GDM1 (cell line): ENCODE results near the gene DYRK1A.

Experiments
- DNase-seq: peaks from one replicate; lab custom pipeline; 2025; lab: John Stamatoyannopoulos, UW

The DYRK1A gene

DNA sequence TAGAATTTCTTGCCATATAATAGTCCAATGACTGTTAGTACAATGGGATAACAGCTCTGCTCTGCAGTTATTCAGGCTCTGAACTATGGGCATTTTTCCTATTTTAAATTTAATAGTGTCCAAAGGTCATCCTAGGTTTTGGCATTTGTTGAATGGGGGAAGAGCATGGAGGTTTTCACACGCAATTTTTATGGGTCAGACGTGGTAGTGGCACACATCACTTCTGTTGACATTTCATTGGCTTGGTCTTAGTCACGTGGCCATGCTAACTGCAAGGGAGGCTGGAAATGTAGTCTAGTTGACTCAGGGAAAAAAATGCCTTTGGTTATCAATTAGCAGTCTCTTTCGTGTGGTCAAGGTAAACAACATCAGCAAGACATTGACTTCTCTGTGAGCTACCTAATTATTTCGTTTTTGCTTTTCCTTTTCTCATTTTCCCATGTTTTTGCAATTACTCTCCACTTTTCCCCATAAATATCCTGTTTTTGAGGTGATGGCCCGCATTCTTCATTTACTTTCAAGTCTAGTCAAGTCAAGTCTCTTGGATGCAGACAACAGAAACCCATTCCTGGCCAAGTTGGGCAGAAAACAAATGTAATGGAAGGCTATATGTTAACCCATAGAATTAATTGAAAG, 82.8 kb downstream of the DYRK1A start:
- no peak for DNase-seq

DNA sequence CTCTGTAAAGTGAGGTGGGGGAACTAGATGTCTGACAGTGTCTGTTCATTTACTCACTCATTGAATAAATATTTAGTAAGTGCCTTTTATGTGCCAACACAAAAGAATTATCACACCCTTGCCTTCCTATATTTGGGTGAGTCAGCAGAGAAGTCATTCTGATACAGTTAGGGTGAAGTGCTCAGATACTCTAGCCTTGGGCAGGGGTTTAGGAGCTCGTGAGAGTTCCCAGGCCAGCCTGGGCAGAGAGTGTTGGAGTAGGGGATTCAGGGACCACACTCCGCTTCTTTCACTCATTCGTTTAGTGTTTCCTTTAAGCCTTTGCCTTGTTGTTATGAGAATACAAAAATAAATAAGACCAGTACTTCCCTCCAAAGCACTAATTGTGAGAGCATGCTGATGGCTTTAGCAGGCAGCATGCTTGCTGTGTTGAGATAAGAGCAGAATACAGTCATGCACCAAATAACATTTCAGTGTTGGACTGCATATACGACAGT, 83.9 kb downstream of the DYRK1A start:
- DNase-seq = no peak

DNA sequence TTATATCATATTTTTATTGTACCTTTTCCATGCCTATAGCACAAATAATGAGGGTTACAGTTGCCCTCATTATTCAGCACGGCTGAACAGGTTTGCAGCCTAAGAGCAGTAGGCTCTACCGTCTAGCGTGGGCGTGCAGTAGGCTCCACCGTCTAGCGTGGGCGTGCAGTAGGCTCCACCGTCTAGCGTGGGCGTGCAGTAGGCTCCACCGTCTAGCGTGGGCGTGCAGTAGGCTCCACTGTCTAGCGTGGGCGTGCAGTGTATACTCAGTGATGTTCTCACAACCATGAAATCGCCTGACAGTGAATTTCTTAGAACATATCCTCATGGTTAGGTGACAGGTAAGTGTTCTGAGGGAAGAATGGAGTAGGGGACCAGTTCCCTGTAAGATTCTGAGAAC, 84.9 kb downstream of the DYRK1A start:
- no peak for DNase-seq

DNA sequence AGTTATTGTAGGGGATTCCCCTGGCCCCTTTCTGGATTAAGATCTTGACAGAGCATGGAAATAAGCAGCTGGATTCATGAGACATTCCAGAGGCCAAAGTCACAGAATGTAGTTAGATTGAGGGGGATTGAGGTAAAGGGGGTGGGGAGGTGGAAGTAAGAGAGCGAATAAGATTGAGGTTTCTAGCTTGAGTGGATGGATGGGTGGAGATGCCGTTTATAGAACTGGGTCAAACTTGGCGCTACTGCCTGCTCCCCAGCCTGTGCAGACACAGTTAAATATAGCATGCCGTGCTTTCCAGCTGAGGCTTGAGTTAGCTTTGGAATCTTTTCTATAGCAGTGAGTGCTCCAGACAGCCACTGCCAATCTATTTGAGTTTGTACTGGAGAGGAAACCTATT, 85.7 kb downstream of the DYRK1A start:
- no peak for DNase-seq

DNA sequence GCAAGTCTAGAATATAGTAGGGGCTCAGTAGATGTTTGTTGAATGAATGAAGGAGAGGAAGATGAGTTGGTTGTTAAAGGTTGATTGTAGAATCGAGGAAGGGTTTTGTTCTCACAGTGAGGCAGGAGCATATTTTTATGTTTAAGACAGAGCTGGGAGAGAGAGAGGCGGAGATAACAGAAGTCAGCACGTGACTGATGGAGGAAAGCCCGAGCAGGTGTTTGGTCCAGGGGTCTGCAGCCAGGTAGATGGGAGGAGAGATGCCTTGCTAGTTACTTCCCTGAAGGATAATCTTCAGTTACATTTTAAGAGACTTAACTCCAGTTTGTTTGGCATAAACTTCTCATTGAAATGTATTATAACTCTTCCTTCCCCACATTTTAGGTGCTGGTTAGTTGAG, 86.8 kb downstream of the DYRK1A start:
- no peak for DNase-seq

DNA sequence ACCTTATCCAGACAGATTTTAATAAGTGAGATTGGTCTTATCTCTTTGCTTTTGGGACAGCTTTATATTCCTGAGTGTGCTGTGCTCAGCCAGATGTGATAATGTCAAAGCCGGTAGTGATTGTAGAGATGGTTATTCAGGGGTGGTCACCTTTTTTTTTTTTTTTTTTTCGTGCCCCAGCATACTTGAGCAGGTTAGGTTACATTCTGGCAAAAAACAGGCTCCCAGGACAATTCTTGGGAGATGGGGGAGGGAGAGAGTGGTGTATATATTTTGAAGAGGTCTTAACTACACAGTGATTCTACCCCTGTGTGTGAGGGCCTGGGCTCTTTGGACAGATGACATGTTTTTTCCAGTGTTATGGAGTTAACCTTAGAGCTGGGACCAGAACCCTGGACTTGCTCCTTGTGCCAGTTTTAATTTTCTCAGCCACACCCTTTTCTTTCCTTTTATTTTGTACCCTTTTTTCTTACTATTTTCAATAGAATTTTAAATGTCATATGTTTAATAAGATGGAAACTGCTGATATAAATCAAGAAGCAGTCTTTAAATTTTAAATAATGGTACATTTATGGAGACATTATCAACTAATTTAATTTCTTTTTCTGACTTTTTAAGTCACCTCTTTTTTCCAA, 88.4 kb downstream of the DYRK1A start:
- DNase-seq = no peak

DNA sequence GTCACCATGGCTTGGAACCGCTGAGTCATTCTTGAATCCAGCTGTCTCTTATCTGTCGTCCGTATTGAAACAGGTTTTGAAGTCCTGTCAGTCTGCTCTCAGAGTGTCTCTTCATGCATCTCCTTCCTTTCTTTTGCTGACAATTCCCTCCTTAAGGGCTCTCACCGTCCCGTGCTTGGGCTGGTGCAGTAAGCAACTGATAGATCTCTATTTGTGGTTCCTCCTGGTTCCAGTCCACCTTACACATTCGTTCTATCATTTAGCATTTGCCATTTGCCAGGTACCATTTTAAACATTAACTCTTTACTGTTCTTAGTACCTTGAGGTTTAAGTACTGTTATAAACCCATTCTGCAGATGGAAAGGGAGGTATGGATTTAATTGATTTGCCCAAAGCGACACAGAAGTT, 88.9 kb downstream of the DYRK1A start:
- DNase-seq = no peak

DNA sequence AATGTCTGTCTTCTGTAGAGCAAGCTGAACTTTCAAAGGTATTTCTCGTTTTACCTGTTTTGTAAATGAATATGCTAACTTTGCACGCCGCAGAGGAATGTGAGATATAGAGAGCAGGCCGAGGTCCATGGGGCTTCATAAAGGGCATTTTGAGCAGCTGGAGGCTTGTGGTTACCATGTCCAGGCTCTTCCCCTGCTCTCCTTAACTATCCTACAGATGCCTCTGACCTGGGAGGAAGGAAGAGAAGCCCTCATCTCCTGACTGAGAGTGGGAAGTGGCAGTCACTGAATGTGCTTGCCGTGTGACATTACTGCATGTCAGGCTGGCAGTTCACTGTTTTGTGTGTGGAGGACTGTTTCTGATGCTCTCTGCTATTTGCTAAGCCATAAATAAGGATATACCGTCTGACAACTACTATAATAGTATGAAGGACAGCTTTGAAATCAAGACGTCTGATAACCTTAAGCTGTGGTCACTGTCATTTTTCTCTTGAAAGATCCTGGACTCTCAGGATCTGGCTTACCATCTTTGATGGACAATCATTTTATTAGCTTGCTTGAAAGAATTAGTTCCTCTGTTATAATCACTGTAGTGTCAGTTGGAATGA, 92.2 kb downstream of the DYRK1A start:
- DNase-seq = no peak

DNA sequence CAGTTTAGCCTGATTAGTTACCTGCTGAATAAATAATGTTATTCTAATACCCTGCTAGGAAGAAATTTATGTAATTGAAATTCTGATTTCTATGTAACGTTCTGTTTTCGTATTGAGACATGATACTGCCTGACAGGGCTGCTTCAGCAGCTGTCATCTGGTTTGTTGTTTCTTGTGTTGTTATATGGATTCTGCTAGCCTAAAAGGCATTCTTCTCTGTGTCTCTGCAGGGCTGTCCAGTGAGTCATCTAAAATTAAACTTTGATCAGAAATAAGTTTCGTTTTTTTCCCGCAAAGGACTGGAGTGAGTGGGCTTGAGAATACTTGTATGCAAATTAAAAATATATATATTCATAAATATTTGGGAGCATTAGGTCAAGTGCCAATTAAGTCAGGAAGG, 93.0 kb downstream of the DYRK1A start:
- no peak for DNase-seq

DNA sequence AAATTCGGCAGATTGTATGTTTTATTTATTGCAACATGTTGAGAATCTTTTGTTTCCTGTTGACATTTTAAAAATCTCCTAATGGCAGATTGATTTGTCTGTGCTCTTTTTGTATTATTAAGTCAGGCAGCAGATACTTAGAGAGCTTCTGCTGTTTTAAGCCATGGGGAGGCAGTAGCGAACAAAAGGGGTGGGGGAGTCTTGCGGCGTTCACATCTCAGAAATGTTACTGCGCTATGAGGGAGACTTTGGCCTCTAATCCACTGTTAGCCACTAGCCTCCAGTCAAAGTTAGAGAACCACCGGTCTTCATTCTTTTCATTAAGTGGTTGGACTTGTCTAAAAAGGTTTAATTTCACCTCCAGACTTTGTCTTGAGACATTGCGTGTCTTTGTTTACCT, 93.6 kb downstream of the DYRK1A start:
- DNase-seq = no peak

DNA sequence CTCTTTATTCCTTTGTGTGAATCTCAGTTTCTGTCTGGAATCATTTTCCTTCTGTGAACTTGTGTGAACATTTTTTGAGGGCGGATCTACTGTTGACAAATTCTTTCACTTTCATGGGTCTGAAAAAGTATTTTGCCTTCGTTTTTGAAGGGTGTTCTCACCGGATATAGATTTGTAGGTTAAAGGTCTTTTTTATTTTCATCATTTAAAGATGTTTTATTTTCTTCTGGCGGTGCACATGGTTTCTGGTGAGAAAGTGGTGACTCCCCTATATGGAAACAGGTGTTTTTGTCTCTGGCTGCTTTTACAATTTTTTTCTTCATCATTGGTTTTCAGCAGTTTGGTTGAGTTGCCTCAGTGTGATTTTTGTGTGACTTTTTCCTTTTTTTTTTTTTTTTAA, 94.9 kb downstream of the DYRK1A start:
- DNase-seq = no peak

DNA sequence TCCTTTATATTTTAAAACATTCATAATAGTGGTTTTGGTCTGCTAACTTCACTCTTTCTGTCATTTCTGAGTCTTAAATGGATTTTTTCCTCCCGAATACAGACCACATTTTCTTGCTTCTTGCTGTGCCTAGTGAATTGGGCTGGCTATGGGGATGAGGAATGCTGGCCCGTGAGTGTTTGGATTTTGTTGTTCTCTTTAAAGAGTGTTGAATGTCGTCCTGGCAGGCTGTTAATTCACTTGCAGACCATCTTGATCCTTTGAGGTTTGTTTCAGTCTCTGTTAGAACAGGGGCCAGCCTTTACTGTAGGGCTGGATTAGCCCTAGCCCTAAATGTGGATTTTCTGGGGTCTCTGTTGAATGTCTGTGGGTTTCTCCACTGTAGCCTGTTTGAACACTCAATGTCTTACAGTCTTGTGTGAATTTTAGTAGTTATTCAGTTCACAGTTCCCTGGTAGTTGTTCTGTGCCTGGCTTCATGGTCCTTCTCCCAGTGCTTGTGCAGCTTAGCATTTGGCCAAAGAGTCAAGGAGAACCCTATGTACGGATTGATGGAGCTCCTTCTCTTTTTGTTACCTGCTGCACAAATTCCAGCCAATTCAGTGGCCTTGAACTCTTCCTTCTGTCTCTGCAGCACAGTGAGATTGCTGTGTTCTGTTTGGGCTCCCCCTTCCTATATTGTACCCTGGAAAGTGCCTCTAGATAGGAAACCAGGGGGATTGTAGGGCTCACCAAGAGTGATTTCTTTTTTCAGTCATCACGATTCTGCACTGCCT, 95.7 kb downstream of the DYRK1A start:
- DNase-seq = no peak

DNA sequence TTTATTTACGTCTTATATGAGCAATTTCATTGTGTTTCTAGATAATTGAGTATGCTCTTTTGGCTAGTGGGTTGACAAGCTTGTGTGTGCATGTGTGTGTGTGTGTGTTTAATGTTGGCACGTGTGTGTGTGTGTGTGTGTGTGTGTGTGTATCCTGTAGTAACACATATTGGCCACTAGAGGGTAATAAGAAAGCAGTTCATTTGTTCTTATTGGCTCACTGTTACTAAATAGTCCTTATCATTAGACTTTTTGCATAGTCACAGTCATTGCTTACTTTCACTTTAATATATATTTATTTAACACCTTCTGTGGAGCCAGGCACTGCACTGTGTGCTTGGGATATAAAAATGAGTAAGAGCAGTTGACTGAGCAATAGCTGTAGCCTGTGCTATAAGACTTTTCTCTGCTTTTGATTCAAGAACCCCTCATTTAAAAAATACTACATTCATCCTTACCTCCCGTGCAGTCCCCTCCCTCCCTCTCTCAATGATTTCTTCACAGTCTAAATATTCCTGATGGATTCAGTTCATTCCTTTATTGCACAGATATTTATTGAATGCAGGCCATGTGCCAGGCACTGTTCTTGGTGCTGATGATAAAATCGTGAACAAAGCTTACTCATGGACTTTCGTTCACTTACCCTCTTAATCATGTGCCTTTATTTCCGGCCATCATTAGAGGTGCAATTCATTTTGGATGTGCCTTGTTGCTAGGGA, 96.7 kb downstream of the DYRK1A start:
- no peak for DNase-seq

DNA sequence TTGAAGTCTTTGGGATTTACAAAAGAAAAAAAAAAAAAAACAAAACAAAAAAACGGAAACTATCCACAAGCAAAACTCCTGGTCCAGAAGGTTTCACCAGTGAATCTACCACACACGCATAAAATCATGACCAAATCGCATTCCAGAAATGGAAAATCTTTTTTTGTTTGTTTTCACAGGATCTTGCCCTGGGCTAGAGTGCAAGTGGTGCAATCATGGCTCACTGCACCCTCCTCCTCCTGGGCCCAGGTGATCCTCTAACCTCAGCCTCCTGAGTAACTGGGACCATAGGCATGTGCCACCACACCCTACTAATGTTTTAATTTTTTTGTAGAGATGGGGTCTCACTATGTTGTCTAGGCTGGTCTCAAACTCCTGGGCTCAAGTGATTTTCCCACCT, 100.5 kb downstream of the DYRK1A start:
- DNase-seq = no peak

DNA sequence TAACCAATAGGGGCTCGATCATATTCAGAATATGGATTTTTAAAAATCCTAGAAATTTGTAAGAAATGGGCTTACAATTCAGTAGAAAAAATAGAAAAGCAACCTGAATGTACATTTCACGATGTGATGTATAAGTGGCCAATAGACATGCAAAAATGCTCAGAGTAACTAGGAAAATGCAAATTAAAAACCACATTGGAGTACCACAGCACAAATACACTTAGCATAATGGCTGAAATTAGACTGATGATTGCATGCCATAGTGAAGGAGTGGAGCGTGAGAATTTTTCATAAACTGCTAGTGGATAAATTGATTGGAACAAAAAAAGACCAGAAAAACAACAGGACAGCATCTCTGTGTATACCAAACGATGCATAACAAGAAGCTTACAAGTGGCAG, 102.3 kb downstream of the DYRK1A start:
- no peak for DNase-seq

DNA sequence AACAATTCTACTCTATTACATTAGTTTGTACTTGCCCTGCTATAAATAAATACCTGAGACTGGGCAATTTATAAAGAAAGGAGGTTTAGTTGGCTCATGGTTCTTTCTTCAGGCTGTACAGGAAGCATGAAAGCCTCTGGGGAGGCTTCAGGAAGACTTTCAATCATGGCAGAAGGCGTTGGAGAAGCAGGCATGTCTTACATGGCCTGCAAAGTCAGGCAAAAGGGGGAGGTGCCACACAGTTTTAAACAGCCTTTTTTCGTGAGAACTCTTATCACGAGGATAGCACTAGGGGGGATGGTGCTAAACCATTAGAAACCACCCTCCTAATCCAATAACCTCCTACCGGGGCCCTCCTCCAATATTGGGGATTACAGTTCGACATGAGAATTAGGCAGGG, 102.9 kb downstream of the DYRK1A start:
- no peak for DNase-seq

DNA sequence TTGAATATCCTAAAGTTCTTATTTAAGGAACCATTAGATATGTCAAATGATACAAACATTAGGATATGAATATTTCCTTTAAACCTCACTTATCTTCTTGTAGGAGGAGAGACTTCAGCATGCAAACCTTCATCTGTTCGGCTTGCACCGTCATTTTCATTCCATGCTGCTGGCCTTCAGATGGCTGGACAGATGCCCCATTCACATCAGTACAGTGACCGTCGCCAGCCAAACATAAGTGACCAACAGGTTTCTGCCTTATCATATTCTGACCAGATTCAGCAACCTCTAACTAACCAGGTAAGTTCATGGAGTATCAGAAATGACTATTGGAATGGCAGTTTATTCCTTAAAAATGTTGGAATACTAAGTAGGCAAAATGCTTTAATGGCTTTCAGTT, 106.0 kb downstream of the DYRK1A start:
- no peak for DNase-seq

DNA sequence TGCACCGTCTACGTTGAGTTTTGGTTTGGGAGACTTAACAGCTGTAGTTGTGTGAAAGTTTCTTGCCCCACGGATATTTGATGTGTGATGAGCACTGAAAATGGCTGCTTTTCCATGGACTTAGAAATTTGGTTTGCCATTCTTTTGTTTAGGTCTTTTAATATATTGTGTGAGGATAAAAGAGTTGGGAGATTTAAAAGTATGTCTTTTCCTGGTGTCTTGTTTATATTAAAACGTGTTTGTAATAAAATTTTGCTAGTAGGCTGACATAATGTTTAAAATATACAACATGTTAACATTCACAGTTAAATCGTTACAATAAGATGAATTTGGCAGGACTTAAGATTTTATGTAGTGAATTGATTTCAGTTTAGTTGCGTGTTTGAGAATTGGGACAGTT, 106.9 kb downstream of the DYRK1A start:
- DNase-seq = no peak

DNA sequence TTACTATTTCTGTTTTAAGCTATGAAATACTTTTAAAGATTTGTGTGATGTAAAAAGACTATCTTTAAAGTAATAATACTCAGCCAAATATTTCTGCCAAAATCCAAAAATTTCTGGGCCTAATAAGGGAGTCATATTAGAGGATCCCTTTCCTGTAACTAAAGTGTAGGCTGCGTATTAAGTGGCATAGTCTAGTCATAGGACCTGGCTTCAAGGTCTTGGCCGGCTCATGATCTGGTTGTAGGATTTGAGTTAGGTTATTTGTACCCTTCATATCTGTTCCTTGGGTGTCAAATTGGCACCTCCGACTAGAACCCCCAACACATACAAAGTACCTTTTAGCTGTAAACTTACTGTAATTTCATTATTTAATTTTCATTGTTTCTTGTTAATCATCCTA, 107.8 kb downstream of the DYRK1A start:
- DNase-seq = no peak

DNA sequence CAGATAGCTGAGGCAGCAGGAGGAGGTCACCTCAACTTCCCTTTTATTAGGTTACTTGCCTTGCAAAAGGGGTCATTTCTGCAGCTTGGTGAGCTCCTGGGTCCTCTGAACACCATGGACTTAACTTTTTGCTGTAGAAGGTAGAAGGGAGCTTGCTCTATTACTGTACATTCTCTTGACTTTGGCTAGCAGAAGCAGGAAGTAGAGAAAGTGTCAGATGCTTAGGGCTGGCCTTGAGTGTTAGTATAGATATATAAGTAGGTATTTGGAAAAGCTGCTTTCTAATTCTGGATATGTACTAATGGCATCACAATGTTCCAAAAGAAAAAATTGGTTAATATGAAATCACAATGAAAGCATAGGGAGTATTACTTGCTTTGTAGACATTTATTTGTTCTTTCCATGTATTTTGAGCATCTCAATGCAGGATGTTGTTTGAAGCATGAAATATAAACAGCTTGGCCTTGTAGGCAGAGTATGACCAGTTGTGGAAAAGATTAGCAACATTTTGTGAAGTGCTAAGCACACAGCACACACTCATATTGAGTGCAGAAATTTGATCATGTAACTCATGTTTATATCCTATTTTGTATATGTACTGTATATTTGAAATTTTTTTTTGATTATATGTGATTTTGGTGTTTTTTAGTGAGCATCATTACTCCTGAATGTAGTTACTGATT, 108.8 kb downstream of the DYRK1A start:
- no peak for DNase-seq

DNA sequence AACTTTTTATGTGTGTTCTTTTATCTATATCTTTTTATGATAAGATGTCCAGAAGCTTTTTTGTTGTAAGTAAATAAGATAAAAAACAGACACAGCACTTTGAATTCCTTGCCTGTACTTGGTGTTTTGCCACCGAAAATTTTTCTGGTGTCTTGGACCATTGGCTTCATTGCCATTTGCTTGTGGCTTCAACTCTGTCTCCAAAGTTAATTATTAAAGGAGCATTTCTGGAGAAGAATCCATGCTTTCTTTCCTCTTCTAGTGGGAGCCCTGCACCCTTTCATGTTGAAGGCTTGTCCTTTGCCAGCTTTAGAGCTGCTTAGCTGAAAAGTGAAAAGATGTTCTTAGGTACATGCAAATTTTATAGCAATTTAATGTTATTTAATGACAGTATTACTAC, 112.2 kb downstream of the DYRK1A start:
- DNase-seq = no peak

DNA sequence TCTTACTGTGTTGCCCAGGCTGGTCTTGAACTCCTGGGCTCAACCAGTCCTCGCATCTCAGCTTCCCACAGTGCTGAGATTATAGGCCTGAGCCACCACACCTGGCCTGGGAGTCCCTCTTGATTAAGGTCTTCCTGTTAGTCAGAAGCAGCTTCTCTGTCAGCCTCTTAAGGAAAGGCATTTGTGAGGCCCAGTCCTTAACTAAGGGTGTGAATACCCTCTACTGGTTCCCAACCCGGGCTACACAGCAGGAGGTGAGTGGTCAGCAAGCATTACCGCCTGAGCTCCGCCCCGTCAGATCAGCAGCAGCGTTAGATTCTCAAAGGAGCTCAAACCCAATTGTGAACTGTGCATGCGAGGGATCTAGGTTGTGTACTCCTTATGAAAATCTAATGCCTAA, 117.2 kb downstream of the DYRK1A start:
- no peak for DNase-seq
